ENCODE measurements around the gene BRD8.

DNA sequence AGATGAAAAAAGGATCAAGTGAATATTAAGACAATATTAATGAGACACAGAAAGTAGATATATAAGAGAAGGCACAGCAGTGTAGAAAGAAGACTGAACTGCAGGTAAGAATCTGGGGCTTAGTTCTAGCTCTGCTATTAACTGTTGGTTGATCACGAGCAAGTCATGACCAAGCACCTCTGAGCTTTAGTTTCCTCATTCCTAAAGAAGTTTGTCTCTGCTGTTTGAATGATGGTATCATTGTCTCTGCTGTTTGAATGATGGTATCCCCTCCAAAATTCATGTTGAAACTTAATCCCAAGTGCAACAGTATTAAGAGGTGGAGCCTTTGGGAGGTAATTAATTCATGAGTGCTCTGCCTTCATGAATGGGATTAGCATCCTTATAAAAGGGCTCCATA, 36.7 kb downstream of the BRD8 start:
- no peak for TF ChIP-seq POLR2A (IDR thresholded peaks at IDR 0.05; ENCODE audit: low read depth, low read length)
- no peak for TF ChIP-seq TAF1 (IDR thresholded peaks at IDR 0.05; ENCODE audit: low read depth, low read length)
- no peak for TF ChIP-seq POLR2AphosphoS5 (IDR thresholded peaks at IDR 0.05; ENCODE audit: low read depth, low read length)

Measured in GM12891 (cell line).